Endothelial cell of umbilical vein (primary cell): ENCODE data around the gene RPL5. TPM values are rescaled to one million over a fixed set of nuclear protein-coding genes. Genes with fewer than 3 reads are reported as not detected.

Experiments used
- BruUV-seq: library from RNA; stranded (reverse); fragments of 400-500 nt; replicated peaks from 2 replicates; lab custom pipeline; 2021; lab: Mats Ljungman, UMichigan
- CTCF ChIA-PET: fragments of 300-600, 350-600 bp; sonication (Branson Sonifier 250); formaldehyde crosslinking; loops from one replicate; lab custom pipeline; 2021; ENCODE audit warnings: antibody characterized with exemption, inconsistent platforms; lab: Charles Lee
- POLR2A ChIA-PET: fragments of 300-600, 350-600 bp; sonication (Branson Sonifier 250); formaldehyde crosslinking; loops from one replicate; lab custom pipeline; 2021; ENCODE audit warnings: antibody characterized with exemption, inconsistent platforms; lab: Charles Lee
- DNase-seq: peaks from one replicate; pipeline ENCODE4 v3.0.0-alpha.2; 2011; ENCODE audit warnings: low read depth, low spot score
- FAIRE-seq: peaks from 2 replicates; lab custom pipeline; 2011; peaks lifted over from hg19 to GRCh38; lab: Jason Lieb, UNC
- H2AFZ ChIP-seq: 2 replicates; pipeline ENCODE4 v1.6.0; 2012; ENCODE audit warnings: low read depth, low read length, control low read depth, inconsistent platforms
- H3K27ac ChIP-seq: 2 replicates; pipeline ENCODE4 v1.5.1; 2011; ENCODE audit warnings: low read depth, mild to moderate bottlenecking, control low read depth, low read length, moderate library complexity; ENCODE audit not compliant: insufficient read depth
- H3K27me3 ChIP-seq, 2 experiments: 2 replicates each; pipeline versions ENCODE4 v1.6.0 to v1.6.1; 2011; ENCODE audit warnings: low read length in 2 of 2, mixed read lengths in 1 of 2; ENCODE audit not compliant: control insufficient read depth in 2 of 2, insufficient read depth in 2 of 2
- H3K36me3 ChIP-seq, 2 experiments: 2 replicates in 1 of 2; 3 replicates in 1 of 2; pipeline ENCODE4 v1.5.1; 2011; ENCODE audit warnings: low read length in 2 of 2, mild to moderate bottlenecking in 1 of 2, moderate library complexity in 1 of 2; ENCODE audit not compliant: control insufficient read depth in 2 of 2, insufficient read depth in 2 of 2; ENCODE audit errors: extremely low read depth in 1 of 2
- H3K4me1 ChIP-seq: 3 replicates; pipeline ENCODE4 v1.5.1; 2011; ENCODE audit warnings: mild to moderate bottlenecking, low read length; ENCODE audit not compliant: control insufficient read depth, insufficient read depth; ENCODE audit errors: extremely low read depth
- H3K4me2 ChIP-seq: 2 replicates; pipeline ENCODE4 v1.6.1; 2011; ENCODE audit warnings: low read length, control low read depth, mixed read lengths; ENCODE audit not compliant: insufficient read depth
- H3K4me3 ChIP-seq, 3 experiments: fragments of 200-600 bp in 1 of 3; sonication (generic), shearing (Covaris generic) in 1 of 3; replicated peaks in 1 of 3; 2 replicates each; pipeline ENCODE4 v1.5.1; 2011 to 2016; ENCODE audit warnings: control low read depth in 3 of 3, low read length in 3 of 3, mild to moderate bottlenecking in 2 of 3, inconsistent platforms in 1 of 3, low read depth in 1 of 3, moderate library complexity in 1 of 3; ENCODE audit not compliant: insufficient read depth in 1 of 3
- H3K79me2 ChIP-seq: 2 replicates; pipeline ENCODE4 v1.6.0; 2012; ENCODE audit warnings: low read length, inconsistent platforms; ENCODE audit not compliant: control insufficient read depth, insufficient read depth
- H3K9ac ChIP-seq: replicated peaks from 2 replicates; pipeline ENCODE3; 2011; ENCODE audit warnings: low read length, control low read depth; ENCODE audit not compliant: insufficient read depth; ENCODE audit errors: extremely low read depth
- H3K9me1 ChIP-seq: replicated peaks from 3 replicates; pipeline ENCODE4 v1.6.0; 2011; ENCODE audit warnings: mild to moderate bottlenecking, low read length; ENCODE audit not compliant: control insufficient read depth, insufficient read depth; ENCODE audit errors: extremely low read depth
- H3K9me3 ChIP-seq: replicated peaks from 2 replicates; pipeline ENCODE4 v1.5.1; 2012; ENCODE audit warnings: low read length, inconsistent platforms; ENCODE audit not compliant: control insufficient read depth, insufficient read depth
- H4K20me1 ChIP-seq: replicated peaks from 2 replicates; pipeline ENCODE3; 2011; ENCODE audit warnings: mild to moderate bottlenecking, low read length; ENCODE audit not compliant: control insufficient read depth, insufficient read depth; ENCODE audit errors: extremely low read depth
- EZH2 ChIP-seq: IDR thresholded peaks from 2 replicates; pipeline ENCODE4 v1.6.1; 2012; ENCODE audit warnings: borderline replicate concordance, low read depth, mild to moderate bottlenecking, moderate library complexity, low read length, inconsistent platforms; ENCODE audit not compliant: severe bottlenecking
- FOS ChIP-seq: IDR thresholded peaks from 2 replicates; pipeline ENCODE4 v1.6.1; 2011; ENCODE audit warnings: mild to moderate bottlenecking, low read length, moderate library complexity, borderline replicate concordance; ENCODE audit not compliant: insufficient read depth
- GATA2 ChIP-seq: IDR thresholded peaks from 2 replicates; pipeline ENCODE4 v1.7.0; 2011; ENCODE audit warnings: low read depth, mild to moderate bottlenecking, moderate library complexity, mixed read lengths, low read length; ENCODE audit not compliant: insufficient read length, insufficient read depth
- JUN ChIP-seq: IDR thresholded peaks from 2 replicates; pipeline ENCODE4 v1.6.1; 2011; ENCODE audit warnings: borderline replicate concordance, low read depth; ENCODE audit not compliant: insufficient read length, insufficient read depth
- MYC ChIP-seq: IDR thresholded peaks from one replicate; pipeline ENCODE4 v1.6.1; 2011; ENCODE audit warnings: mild to moderate bottlenecking, low read depth, low read length
- POLR2A ChIP-seq: IDR thresholded peaks from 2 replicates; pipeline ENCODE4 v1.6.1; 2012; ENCODE audit warnings: low read depth, mild to moderate bottlenecking, control low read depth, low read length
- POLR2AphosphoS5 ChIP-seq: IDR thresholded peaks from 2 replicates; pipeline ENCODE4 v1.6.1; 2012; ENCODE audit warnings: low read depth, mild to moderate bottlenecking, control low read depth, low read length, moderate library complexity; ENCODE audit not compliant: insufficient read depth
- dilution Hi-C: fragments of 300-500 bp; cut with MboI; formaldehyde crosslinking; loops from one replicate; pipeline ENCODE4 v1.15.0; 2019; ENCODE audit warnings: low sequenced_read_pairs; ENCODE audit not compliant: extremely low pct_ligation_motif_present
- intact Hi-C: fragments of 100-400 bp; cut with micrococcal nuclease; formaldehyde crosslinking; loops from one replicate; pipeline ENCODE4 v1.10.0; 2022
- polyA plus RNA-seq, 4 experiments: library from polyadenylated mRNA; depleted of rRNA in 3 of 4; stranded (reverse) in 3 of 4; unstranded in 1 of 4; fragments of >200 nt; gene quantifications; 2 replicates each; pipeline versions ENCODE4 v1.2.1 to v1.2.3, GENCODE V29; 2011 to 2012; ENCODE audit warnings: missing spikeins in 1 of 4
- total RNA-seq: library from RNA; stranded (reverse); gene quantifications from 2 replicates; pipeline ENCODE4 v1.2.3, GENCODE V29; 2021
- TF ChIP-seq, protein P1 (sequence below): IDR thresholded peaks from 2 replicates; pipeline ENCODE4 v1.6.1; 2011; ENCODE audit not compliant: insufficient read depth, insufficient read length
- TF ChIP-seq, protein P2 (sequence below), 2 donors: IDR thresholded peaks; 1 replicate in 1 of 2; 2 replicates in 1 of 2; pipeline ENCODE4 v1.5.1; 2011; ENCODE audit warnings: low read length in 2 of 2, mild to moderate bottlenecking in 2 of 2, moderate library complexity in 2 of 2, control low read depth in 1 of 2, inconsistent platforms in 1 of 2, low read depth in 1 of 2; ENCODE audit not compliant: insufficient read depth in 1 of 2; ENCODE audit errors: extremely low read depth in 1 of 2

Gene RPL5
- total and polyA plus RNA-seq, 2 donors (not counting 3 experiments of a cell fraction or from before 2014, with no cell fraction given) = 1,109 to 1,237 TPM

DNA sequence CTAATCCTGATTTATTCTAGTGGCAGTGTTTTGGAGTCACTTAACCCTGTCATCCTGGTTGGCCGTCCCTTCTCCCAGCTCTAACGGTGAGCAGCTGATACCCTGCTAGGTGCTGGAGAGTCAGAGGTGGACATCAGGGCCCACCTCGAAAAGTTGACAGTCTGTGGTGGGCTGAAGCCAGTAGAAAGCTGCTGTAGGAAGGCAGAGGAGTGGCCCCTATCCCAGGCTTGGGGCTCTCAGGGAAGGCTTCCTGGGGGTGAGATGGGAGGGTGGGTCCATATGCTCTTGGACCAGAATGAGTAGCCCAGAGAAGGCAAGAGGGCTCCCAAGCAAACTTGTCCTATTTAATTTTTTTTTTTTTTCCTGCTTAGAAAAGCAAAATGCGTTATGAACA is 475 bp upstream of the RPL5 start:
- Histone ChIP-seq H3K27me3 (no peaks in the 10 kb centered on the region), H3K9me3 (no peaks in the 10 kb centered on the region), H3K79me2 (peaks cover 45% of the 10 kb centered on the region), H3K9ac (no peak overlapping the region), H4K20me1 (peaks cover 6% of the 10 kb centered on the region), H3K4me1 (peaks cover 26% of the 10 kb centered on the region), H3K9me1 (no peaks in the 10 kb centered on the region), H3K36me3 (peaks cover 3 to 21% of the 10 kb centered on the region in 2 experiments), H3K4me3 (no peak overlapping the region), H2AFZ (peak overlapping the region; percentile 83), H3K4me2 (peak overlapping the region; percentile 3), H3K27ac (no peak overlapping the region)
- BruUV-seq = TSS peak; percentile 77
- ChIA-PET CTCF (interaction anchor here (0.6 to 2.4 kb wide), 16 partner anchors 9 to 713 kb away, joined by 3 to 23 read pairs (median 5); partner anchors contain the start of gene EVI5), POLR2A (interaction anchor here (0.7 to 1.7 kb wide), 8 partner anchors 9 to 135 kb away, joined by 3 to 6 read pairs (median 4); no protein-coding TSS in a partner anchor)
- FAIRE-seq = no peak
- intact Hi-C loops (loop anchor here (2.0 kb wide), 1 partner anchor 27 kb away; no protein-coding TSS in a partner anchor), dilution Hi-C loops (no loop called here)
- TF ChIP-seq MYC (no peak), POLR2AphosphoS5 (no peak), JUN (no peak), FOS (no peak), EZH2 (no peak), POLR2A (no peak), GATA2 (no peak)
- TF ChIP-seq, protein P1, sequence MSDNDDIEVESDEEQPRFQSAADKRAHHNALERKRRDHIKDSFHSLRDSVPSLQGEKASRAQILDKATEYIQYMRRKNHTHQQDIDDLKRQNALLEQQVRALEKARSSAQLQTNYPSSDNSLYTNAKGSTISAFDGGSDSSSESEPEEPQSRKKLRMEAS = no peak
- TF ChIP-seq, protein P2, sequence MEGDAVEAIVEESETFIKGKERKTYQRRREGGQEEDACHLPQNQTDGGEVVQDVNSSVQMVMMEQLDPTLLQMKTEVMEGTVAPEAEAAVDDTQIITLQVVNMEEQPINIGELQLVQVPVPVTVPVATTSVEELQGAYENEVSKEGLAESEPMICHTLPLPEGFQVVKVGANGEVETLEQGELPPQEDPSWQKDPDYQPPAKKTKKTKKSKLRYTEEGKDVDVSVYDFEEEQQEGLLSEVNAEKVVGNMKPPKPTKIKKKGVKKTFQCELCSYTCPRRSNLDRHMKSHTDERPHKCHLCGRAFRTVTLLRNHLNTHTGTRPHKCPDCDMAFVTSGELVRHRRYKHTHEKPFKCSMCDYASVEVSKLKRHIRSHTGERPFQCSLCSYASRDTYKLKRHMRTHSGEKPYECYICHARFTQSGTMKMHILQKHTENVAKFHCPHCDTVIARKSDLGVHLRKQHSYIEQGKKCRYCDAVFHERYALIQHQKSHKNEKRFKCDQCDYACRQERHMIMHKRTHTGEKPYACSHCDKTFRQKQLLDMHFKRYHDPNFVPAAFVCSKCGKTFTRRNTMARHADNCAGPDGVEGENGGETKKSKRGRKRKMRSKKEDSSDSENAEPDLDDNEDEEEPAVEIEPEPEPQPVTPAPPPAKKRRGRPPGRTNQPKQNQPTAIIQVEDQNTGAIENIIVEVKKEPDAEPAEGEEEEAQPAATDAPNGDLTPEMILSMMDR (IDR thresholded peaks at IDR 0.05; ENCODE audit: extremely low read depth in 1 of 2, insufficient read depth in 1 of 2, low read depth in 1 of 2, low read length in 2 of 2) = no peak
- DNase-seq = no peak
